Stomach (tissue), 9 donors: ENCODE data around the gene CHST1. TPM values are rescaled to one million over a fixed set of nuclear protein-coding genes. Genes with fewer than 3 reads are reported as not detected.

Experiments
- DNase-seq, 2 donors: peaks; one replicate each; pipeline versions ENCODE4 v3.0.0 to v3.0.0-alpha.2; 2013 to 2019
- H3K27ac ChIP-seq, 5 donors: fragments of 200-600 bp in 4 of 5; sonication (generic) in 4 of 5; one replicate each; pipeline ENCODE4 v1.5.1; 2013 to 2019; ENCODE audit warnings: mild to moderate bottlenecking in 1 of 5, moderate library complexity in 1 of 5
- H3K27me3 ChIP-seq, 3 donors: fragments of 200-600 bp; sonication (generic); one replicate each; pipeline ENCODE4 v1.5.1; 2017 to 2019; ENCODE audit warnings: mixed run types in 1 of 3
- H3K36me3 ChIP-seq, 4 donors: fragments of 200-600 bp; sonication (generic); 1 replicate in 3 of 4; 2 replicates in 1 of 4; pipeline ENCODE4 v1.5.1; 2016 to 2019
- H3K4me1 ChIP-seq, 4 donors: fragments of 200-600 bp; sonication (generic); one replicate each; pipeline ENCODE4 v1.5.1; 2016 to 2019
- H3K4me3 ChIP-seq, 4 donors: fragments of 200-600 bp; sonication (generic) in 3 of 4; one replicate each; pipeline ENCODE4 v1.5.1; 2016 to 2019; ENCODE audit warnings: mild to moderate bottlenecking in 1 of 4
- H3K9me3 ChIP-seq, 4 donors: fragments of 200-600 bp; sonication (generic); one replicate each; pipeline ENCODE4 v1.5.1; 2016 to 2019
- CTCF ChIP-seq, 7 experiments: fragments of 450-650 bp in 4 of 7; fragments of 200-600 bp in 3 of 7; sonication (generic) in 3 of 7; IDR thresholded peaks; one replicate each; pipeline ENCODE4 v1.5.1; 2016 to 2019; ENCODE audit warnings: antibody characterized with exemption in 7 of 7, control low read depth in 2 of 7, mild to moderate bottlenecking in 1 of 7
- EP300 ChIP-seq: sonication (generic); formaldehyde crosslinking; IDR thresholded peaks from one replicate; pipeline ENCODE4 v1.6.1; 2017; ENCODE audit warnings: antibody characterized with exemption
- POLR2A ChIP-seq, 4 donors: fragments of 450-650 bp; IDR thresholded peaks; one replicate each; pipeline ENCODE4 v1.6.1; 2016; ENCODE audit warnings: antibody characterized with exemption in 4 of 4, control low read depth in 2 of 4, mild to moderate bottlenecking in 1 of 4, moderate library complexity in 1 of 4
- POLR2AphosphoS5 ChIP-seq, 3 donors: sonication (generic); formaldehyde crosslinking; IDR thresholded peaks; one replicate each; pipeline ENCODE4 v1.6.1; 2016; ENCODE audit warnings: antibody characterized with exemption in 3 of 3
- WGBS, 5 donors: extraction: QIAGEN DNeasy Blood & Tissue Kit in 3 of 5; methylation state at CpG; one replicate each; pipeline versions ENCODE4 v1.1.5 to v1.1.7; 2013 to 2018; 5-methylcytosine and 5-hydroxymethylcytosine counted together
- intact Hi-C: fragments of 100-400 bp; cut with DNase I; formaldehyde crosslinking; loops from one replicate; pipeline ENCODE4 v1.15.1; 2023; ENCODE audit warnings: low total_unique reads
- polyA plus RNA-seq, 3 donors: library from polyadenylated mRNA; stranded (reverse); fragments of 200-250 nt; gene quantifications; one replicate each; pipeline ENCODE4 v1.2.3, GENCODE V29; 2013
- total RNA-seq, 5 donors: library from RNA; depleted of rRNA; stranded (reverse); fragments of >200 nt; gene quantifications; one replicate each; pipeline versions ENCODE4 v1.1.0 to v1.2.3, GENCODE V29; 2014 to 2016
- donor health status: healthy with polysubstance abuse.
- donor health status: Bipolar disorder and iron deficiency.
- donor health status: healthy.

Gene CHST1
- total and polyA plus RNA-seq, 8 donors = 0.37 to 4.9 (median 1.7) TPM; not detected in 2

GRCh38 chr11:45622861-45623260 lies 42.6 kb downstream of the CHST1 start:
- Histone ChIP-seq H3K36me3 (no peaks in the 10 kb centered on the region), H3K4me3 (no peak overlapping the region), H3K27ac (no peak overlapping the region), H3K4me1 (no peaks in the 10 kb centered on the region), H3K27me3 (peaks cover 0 to 47% (median 5%) of the 10 kb centered on the region in 3 donors), H3K9me3 (peaks cover 0 to 27% (median 23%) of the 10 kb centered on the region in 4 donors)
- no peak for DNase-seq
- no peak for TF ChIP-seq EP300
- no peak for TF ChIP-seq POLR2A (IDR thresholded peaks at IDR 0.05)
- no peak for TF ChIP-seq CTCF (IDR thresholded peaks at IDR 0.05)
- TF ChIP-seq POLR2AphosphoS5 (IDR thresholded peaks at IDR 0.05) = no peak
- intact Hi-C loops = no loop called here
- WGBS, 5 donors = 52 to 84% (median 65%) methylated on average over 2 of the region's 2 CpGs

GRCh38 chr11:45622283-45622682 lies 43.1 kb downstream of the CHST1 start:
- Histone ChIP-seq H3K36me3 (no peaks in the 10 kb centered on the region), H3K4me1 (no peaks in the 10 kb centered on the region), H3K27ac (no peak overlapping the region), H3K4me3 (no peak overlapping the region), H3K9me3 (peaks cover 0 to 22% (median 19%) of the 10 kb centered on the region in 4 donors), H3K27me3 (peaks cover 0 to 47% (median 5%) of the 10 kb centered on the region in 3 donors)
- no peak for DNase-seq
- 60 to 89% (median 78%) methylated on average over 1 to 2 of the region's 2 CpGs for WGBS, 5 donors
- intact Hi-C loops = no loop called here
- TF ChIP-seq POLR2A (IDR thresholded peaks at IDR 0.05) (no peak), CTCF (IDR thresholded peaks at IDR 0.05) (no peak), POLR2AphosphoS5 (IDR thresholded peaks at IDR 0.05) (no peak), EP300 (no peak)

GRCh38 chr11:45621588-45621987 lies 43.8 kb downstream of the CHST1 start:
- TF ChIP-seq POLR2AphosphoS5 (IDR thresholded peaks at IDR 0.05) (no peak), POLR2A (IDR thresholded peaks at IDR 0.05) (no peak), CTCF (IDR thresholded peaks at IDR 0.05) (no peak), EP300 (no peak)
- intact Hi-C loops = no loop called here
- Histone ChIP-seq H3K9me3 (peaks cover 0 to 22% (median 19%) of the 10 kb centered on the region in 4 donors), H3K27me3 (peaks cover 0 to 47% (median 5%) of the 10 kb centered on the region in 3 donors), H3K4me1 (no peaks in the 10 kb centered on the region), H3K36me3 (no peaks in the 10 kb centered on the region), H3K27ac (no peak overlapping the region), H3K4me3 (no peak overlapping the region)
- 20 to 54% (median 29%) methylated on average over 1 of the region's 1 CpG for WGBS, 5 donors
- no peak for DNase-seq

GRCh38 chr11:45620243-45620642 lies 45.2 kb downstream of the CHST1 start:
- DNase-seq = no peak
- intact Hi-C loops = no loop called here

More at GRCh38 chr11:45620243-45620642, 45.2 kb downstream of the CHST1 start:
- Histone ChIP-seq H3K27me3 (peaks cover 0 to 46% (median 5%) of the 10 kb centered on the region in 3 donors), H3K4me3 (no peak overlapping the region), H3K36me3 (no peaks in the 10 kb centered on the region), H3K9me3 (peaks cover 0 to 22% (median 19%) of the 10 kb centered on the region in 4 donors), H3K27ac (no peak overlapping the region), H3K4me1 (no peaks in the 10 kb centered on the region)
- no peak for TF ChIP-seq CTCF (IDR thresholded peaks at IDR 0.05)
- TF ChIP-seq POLR2A (IDR thresholded peaks at IDR 0.05) = no peak
- no peak for TF ChIP-seq POLR2AphosphoS5 (IDR thresholded peaks at IDR 0.05)
- TF ChIP-seq EP300 = no peak
- WGBS, 5 donors = 69 to 92% (median 87%) methylated on average over 1 to 3 of the region's 3 CpGs
